ENCODE measurements around the gene TMEM108.

DNA sequence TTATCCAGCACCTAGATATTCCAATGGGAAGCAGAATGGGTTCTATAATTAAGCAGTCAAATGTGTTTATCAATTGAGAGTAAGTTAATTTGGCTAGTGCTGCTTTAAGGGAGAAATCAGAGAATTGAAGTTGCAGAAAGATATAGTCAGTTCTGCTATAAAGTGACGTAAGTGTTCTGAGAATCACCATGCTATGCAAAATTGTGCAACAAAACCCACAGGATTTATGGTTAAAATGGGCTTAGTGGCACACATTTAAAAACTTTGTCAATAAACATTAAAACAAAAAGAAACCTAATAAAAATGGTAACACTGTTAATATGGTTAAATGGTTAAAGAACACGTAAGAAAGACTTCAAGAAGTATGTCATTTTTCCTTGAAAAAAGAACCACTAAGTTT, 74.5 kb downstream of the TMEM108 start:
- TF ChIP-seq, protein P1, sequence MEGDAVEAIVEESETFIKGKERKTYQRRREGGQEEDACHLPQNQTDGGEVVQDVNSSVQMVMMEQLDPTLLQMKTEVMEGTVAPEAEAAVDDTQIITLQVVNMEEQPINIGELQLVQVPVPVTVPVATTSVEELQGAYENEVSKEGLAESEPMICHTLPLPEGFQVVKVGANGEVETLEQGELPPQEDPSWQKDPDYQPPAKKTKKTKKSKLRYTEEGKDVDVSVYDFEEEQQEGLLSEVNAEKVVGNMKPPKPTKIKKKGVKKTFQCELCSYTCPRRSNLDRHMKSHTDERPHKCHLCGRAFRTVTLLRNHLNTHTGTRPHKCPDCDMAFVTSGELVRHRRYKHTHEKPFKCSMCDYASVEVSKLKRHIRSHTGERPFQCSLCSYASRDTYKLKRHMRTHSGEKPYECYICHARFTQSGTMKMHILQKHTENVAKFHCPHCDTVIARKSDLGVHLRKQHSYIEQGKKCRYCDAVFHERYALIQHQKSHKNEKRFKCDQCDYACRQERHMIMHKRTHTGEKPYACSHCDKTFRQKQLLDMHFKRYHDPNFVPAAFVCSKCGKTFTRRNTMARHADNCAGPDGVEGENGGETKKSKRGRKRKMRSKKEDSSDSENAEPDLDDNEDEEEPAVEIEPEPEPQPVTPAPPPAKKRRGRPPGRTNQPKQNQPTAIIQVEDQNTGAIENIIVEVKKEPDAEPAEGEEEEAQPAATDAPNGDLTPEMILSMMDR (IDR thresholded peaks at IDR 0.05): no peak
- TF ChIP-seq POLR2A (IDR thresholded peaks at IDR 0.05): no peak
